Keratinocyte (primary cell): ENCODE measurements around the gene HPCAL4. TPM values are rescaled to one million over a fixed set of nuclear protein-coding genes. Genes with fewer than 3 reads are reported as not detected.

Experiments
- DNase-seq: peaks from one replicate; pipeline ENCODE4 v3.0.0-alpha.2; 2011; ENCODE audit warnings: low read depth, missing footprints, low spot score
- FAIRE-seq: peaks from 2 replicates; lab custom pipeline; 2011; peaks lifted over from hg19 to GRCh38; lab: Jason Lieb, UNC
- H2AFZ ChIP-seq: 2 replicates; pipeline ENCODE4 v1.6.0; 2012; ENCODE audit warnings: low read length, control low read depth, inconsistent platforms; ENCODE audit not compliant: control insufficient read depth
- H3K27ac ChIP-seq: 2 replicates; pipeline ENCODE4 v1.5.1; 2011; ENCODE audit warnings: low read length; ENCODE audit not compliant: control insufficient read depth, insufficient read depth
- H3K27me3 ChIP-seq: 3 replicates; pipeline ENCODE4 v1.6.0; 2011; ENCODE audit warnings: low read length; ENCODE audit not compliant: control insufficient read depth, insufficient read depth; ENCODE audit errors: extremely low read depth
- H3K36me3 ChIP-seq, 2 experiments: 2 replicates in 1 of 2; 3 replicates in 1 of 2; pipeline ENCODE4 v1.5.1; 2011; ENCODE audit warnings: low read length in 2 of 2, mild to moderate bottlenecking in 1 of 2; ENCODE audit not compliant: control insufficient read depth in 2 of 2, insufficient read depth in 2 of 2; ENCODE audit errors: extremely low read depth in 1 of 2
- H3K4me1 ChIP-seq: 3 replicates; pipeline ENCODE4 v1.5.1; 2011; ENCODE audit warnings: low read length; ENCODE audit not compliant: control insufficient read depth, insufficient read depth; ENCODE audit errors: extremely low read depth
- H3K4me2 ChIP-seq: 3 replicates; pipeline ENCODE4 v1.6.0; 2011; ENCODE audit warnings: low read depth, low read length; ENCODE audit not compliant: control insufficient read depth, insufficient read depth; ENCODE audit errors: extremely low read depth
- H3K4me3 ChIP-seq, 3 experiments: fragments of 200-600 bp in 1 of 3; sonication (generic) in 1 of 3; 2 replicates in 2 of 3; 3 replicates in 1 of 3; pipeline ENCODE4 v1.5.1; 2011 to 2016; ENCODE audit warnings: low read length in 3 of 3, mild to moderate bottlenecking in 3 of 3, control low read depth in 2 of 3, inconsistent platforms in 1 of 3, low read depth in 1 of 3, mixed read lengths in 1 of 3, mixed run types in 1 of 3, moderate library complexity in 1 of 3; ENCODE audit not compliant: control insufficient read depth in 2 of 3, insufficient read depth in 2 of 3; ENCODE audit errors: extremely low read depth in 1 of 3
- H3K79me2 ChIP-seq: 2 replicates; pipeline ENCODE4 v1.6.0; 2012; ENCODE audit warnings: low read length; ENCODE audit not compliant: control insufficient read depth, insufficient read depth
- H3K9ac ChIP-seq: 3 replicates; pipeline ENCODE4 v1.6.0; 2011; ENCODE audit warnings: low read length; ENCODE audit not compliant: control insufficient read depth, insufficient read depth; ENCODE audit errors: extremely low read depth
- H3K9me1 ChIP-seq: 3 replicates; pipeline ENCODE4 v1.6.0; 2011; ENCODE audit warnings: low read length; ENCODE audit not compliant: control insufficient read depth, insufficient read depth; ENCODE audit errors: extremely low read depth
- H3K9me3 ChIP-seq: 2 replicates; pipeline ENCODE4 v1.5.1; 2012; ENCODE audit warnings: low read depth, low read length; ENCODE audit not compliant: control insufficient read depth
- H4K20me1 ChIP-seq: 3 replicates; pipeline ENCODE4 v1.6.0; 2011; ENCODE audit warnings: low read length; ENCODE audit not compliant: control insufficient read depth, insufficient read depth; ENCODE audit errors: extremely low read depth
- EZH2 ChIP-seq: IDR thresholded peaks from one replicate; pipeline ENCODE4 v1.6.1; 2012; ENCODE audit warnings: inconsistent platforms, mild to moderate bottlenecking, low read length, moderate library complexity
- dilution Hi-C: fragments of 300-500 bp; cut with MboI; formaldehyde crosslinking; loops from one replicate; pipeline ENCODE4 v1.7.0; 2020; ENCODE audit warnings: low sequenced_read_pairs; ENCODE audit not compliant: extremely low pct_ligation_motif_present
- polyA plus RNA-seq, 5 experiments: library from polyadenylated mRNA; depleted of rRNA in 3 of 5; stranded (reverse) in 3 of 5; stranded (forward) in 1 of 5; unstranded in 1 of 5; fragments of >200 nt; gene quantifications; 1 replicate in 1 of 5; 2 replicates in 3 of 5; 3 replicates in 1 of 5; pipeline versions ENCODE4 v1.2.1 to v1.2.3, GENCODE V29; 2011 to 2012; ENCODE audit warnings: missing spikeins in 2 of 5, low read depth in 1 of 5, low replicate concordance in 1 of 5
- TF ChIP-seq, protein P1 (sequence below), 3 experiments: IDR thresholded peaks in 1 of 3; conservative IDR thresholded peaks in 1 of 3; optimal IDR thresholded peaks in 1 of 3; 2 replicates in 2 of 3; 3 replicates in 1 of 3; pipeline versions ENCODE3 to v1.5.1; 2011; ENCODE audit warnings: low read length in 3 of 3, mild to moderate bottlenecking in 3 of 3, moderate library complexity in 2 of 3, control low read depth in 1 of 3, inconsistent platforms in 1 of 3; ENCODE audit not compliant: insufficient read depth in 2 of 3; ENCODE audit errors: extremely low read depth in 1 of 3

HPCAL4 gene
- polyA plus RNA-seq, 1 donor (not counting 4 experiments of a cell fraction or from before 2014, with no cell fraction given) = not detected

DNA sequence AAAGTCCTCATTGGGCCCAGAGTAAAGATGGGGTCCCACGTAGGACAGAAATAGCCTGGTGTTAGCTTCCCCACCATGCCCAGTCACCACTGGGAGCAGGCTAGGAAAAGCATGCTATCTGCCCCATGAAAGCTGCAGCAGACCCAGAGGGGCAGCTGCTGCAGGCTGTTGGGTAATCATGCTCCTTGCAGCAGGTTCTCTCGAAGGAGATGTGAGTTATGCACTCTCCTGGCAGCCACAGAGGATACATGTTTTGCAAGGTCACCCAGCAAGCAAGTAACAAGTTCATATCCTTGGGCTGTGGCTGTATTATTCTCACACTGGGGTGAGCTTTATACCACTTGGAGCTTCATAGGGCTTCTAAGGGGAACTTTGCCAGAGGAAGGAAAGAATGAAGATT is 42.7 kb downstream of the HPCAL4 start:
- H3K4me1 ChIP-seq = peaks cover 6% of the 10 kb centered on the region
- dilution Hi-C loops = no loop called here
- H3K9me3 ChIP-seq = no peaks in the 10 kb centered on the region
- no peaks in the 10 kb centered on the region for H3K79me2 ChIP-seq
- DNase-seq (no peak), FAIRE-seq (no peak)
- no peaks in the 10 kb centered on the region for H3K36me3 ChIP-seq
- no peak for TF ChIP-seq EZH2
- TF ChIP-seq, protein P1, sequence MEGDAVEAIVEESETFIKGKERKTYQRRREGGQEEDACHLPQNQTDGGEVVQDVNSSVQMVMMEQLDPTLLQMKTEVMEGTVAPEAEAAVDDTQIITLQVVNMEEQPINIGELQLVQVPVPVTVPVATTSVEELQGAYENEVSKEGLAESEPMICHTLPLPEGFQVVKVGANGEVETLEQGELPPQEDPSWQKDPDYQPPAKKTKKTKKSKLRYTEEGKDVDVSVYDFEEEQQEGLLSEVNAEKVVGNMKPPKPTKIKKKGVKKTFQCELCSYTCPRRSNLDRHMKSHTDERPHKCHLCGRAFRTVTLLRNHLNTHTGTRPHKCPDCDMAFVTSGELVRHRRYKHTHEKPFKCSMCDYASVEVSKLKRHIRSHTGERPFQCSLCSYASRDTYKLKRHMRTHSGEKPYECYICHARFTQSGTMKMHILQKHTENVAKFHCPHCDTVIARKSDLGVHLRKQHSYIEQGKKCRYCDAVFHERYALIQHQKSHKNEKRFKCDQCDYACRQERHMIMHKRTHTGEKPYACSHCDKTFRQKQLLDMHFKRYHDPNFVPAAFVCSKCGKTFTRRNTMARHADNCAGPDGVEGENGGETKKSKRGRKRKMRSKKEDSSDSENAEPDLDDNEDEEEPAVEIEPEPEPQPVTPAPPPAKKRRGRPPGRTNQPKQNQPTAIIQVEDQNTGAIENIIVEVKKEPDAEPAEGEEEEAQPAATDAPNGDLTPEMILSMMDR (optimal IDR thresholded peaks at IDR 0.05 in 1 of 3, IDR thresholded peaks at IDR 0.05 in 1 of 3, conservative IDR thresholded peaks at IDR 0.05 in 1 of 3; ENCODE audit: extremely low read depth in 1 of 3, insufficient read depth in 2 of 3, low read length in 3 of 3) = no peak
- no peak overlapping the region for H3K4me2 ChIP-seq
- H3K9me1 ChIP-seq = no peaks in the 10 kb centered on the region
- H4K20me1 ChIP-seq = no peaks in the 10 kb centered on the region
- no peak overlapping the region for H3K4me3 ChIP-seq
- H2AFZ ChIP-seq = no peak overlapping the region
- no peak overlapping the region for H3K27ac ChIP-seq
- peaks cover 8% of the 10 kb centered on the region for H3K27me3 ChIP-seq
- H3K9ac ChIP-seq = no peak overlapping the region

DNA sequence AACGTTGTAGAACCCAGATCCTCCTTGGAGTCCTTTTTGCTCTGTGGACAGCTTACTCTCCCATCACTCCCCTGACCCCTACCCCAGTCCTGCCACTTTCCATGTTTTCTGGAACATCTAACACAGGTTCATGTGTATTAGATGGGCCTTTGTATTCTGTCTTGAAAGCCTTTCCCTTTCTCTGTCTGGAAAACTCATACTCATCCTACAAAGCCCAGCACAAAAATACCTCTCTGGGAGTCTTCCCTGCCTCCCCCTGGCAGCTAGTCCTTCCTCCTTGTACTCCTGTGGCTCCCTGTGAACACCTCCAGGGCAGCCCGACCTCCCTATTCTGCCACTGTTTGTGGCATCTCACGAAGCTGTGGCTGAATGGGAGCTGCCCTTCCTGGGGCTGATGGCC is 44.0 kb downstream of the HPCAL4 start:
- no peak overlapping the region for H3K4me2 ChIP-seq
- dilution Hi-C loops = no loop called here
- no peaks in the 10 kb centered on the region for H3K9me3 ChIP-seq

More for the DNA sequence above, 44.0 kb downstream of the HPCAL4 start:
- H3K36me3 ChIP-seq = no peaks in the 10 kb centered on the region
- H2AFZ ChIP-seq = no peak overlapping the region
- TF ChIP-seq, protein P1 (optimal IDR thresholded peaks at IDR 0.05 in 1 of 3, IDR thresholded peaks at IDR 0.05 in 1 of 3, conservative IDR thresholded peaks at IDR 0.05 in 1 of 3; ENCODE audit: extremely low read depth in 1 of 3, insufficient read depth in 2 of 3, low read length in 3 of 3) = no peak
- TF ChIP-seq EZH2 = no peak
- H3K9ac ChIP-seq = no peak overlapping the region
- H3K4me3 ChIP-seq = no peak overlapping the region
- H3K9me1 ChIP-seq = no peaks in the 10 kb centered on the region
- H3K27me3 ChIP-seq = peaks cover 8% of the 10 kb centered on the region
- no peaks in the 10 kb centered on the region for H4K20me1 ChIP-seq
- no peak overlapping the region for H3K27ac ChIP-seq
- peaks cover 7% of the 10 kb centered on the region for H3K4me1 ChIP-seq
- FAIRE-seq (no peak), DNase-seq (no peak)
- H3K79me2 ChIP-seq = no peaks in the 10 kb centered on the region
